Measurements from ENCODE around the gene ANKRD33. TPM values are rescaled to one million over a fixed set of nuclear protein-coding genes. Genes with fewer than 3 reads are reported as not detected.

Gene ANKRD33
- total RNA-seq, 1 donor from 2014 or later: not detected

GRCh38 chr12:51855586-51856428 is 32.1 kb upstream of the ANKRD33 start:
- no peaks in the 10 kb centered on the region for H3K36me3 Mint-ChIP-seq (ENCODE audit: low read depth, unreplicated experiment)
- Histone ChIP-seq H3K36me3 (ENCODE audit: insufficient read depth, low read length) (no peaks in the 10 kb centered on the region), H3K27ac (ENCODE audit: low read depth, low read length) (no peak overlapping the region), H3K4me2 (ENCODE audit: low read length) (peak overlapping the region; percentile 83), H3K79me2 (ENCODE audit: insufficient read depth, low read length) (no peaks in the 10 kb centered on the region), H3K27me3 (ENCODE audit: insufficient read depth, low read length) (peaks cover 4% of the 10 kb centered on the region), H4K20me1 (ENCODE audit: insufficient read depth, low read length) (no peaks in the 10 kb centered on the region), H3K9me3 (ENCODE audit: insufficient read depth, low read depth, low read length) (no peaks in the 10 kb centered on the region), H2AFZ (ENCODE audit: low read depth, low read length) (peak overlapping the region; percentile 88), H3K4me3 (ENCODE audit: insufficient read depth, low read depth, low read length) (peak overlapping the region; percentile 56), H3K4me1 (ENCODE audit: insufficient read depth, low read length) (peaks cover 9% of the 10 kb centered on the region), H3K9ac (ENCODE audit: low read length) (peak overlapping the region; percentile 55)
- H3K27me3 Mint-ChIP-seq (ENCODE audit: low read depth, unreplicated experiment): peaks cover 10% of the 10 kb centered on the region
- peak overlapping the region; percentile 79 for H3K27ac Mint-ChIP-seq (ENCODE audit: unreplicated experiment)
- no peak for FAIRE-seq
- no peaks in the 10 kb centered on the region for H3K9me3 Mint-ChIP-seq (ENCODE audit: unreplicated experiment)
- H3K4me1 Mint-ChIP-seq (ENCODE audit: low read depth, unreplicated experiment): peaks cover 8% of the 10 kb centered on the region
- peak; percentile 70 for DNase-seq (ENCODE audit: low read depth)
- TF ChIP-seq, protein P1, sequence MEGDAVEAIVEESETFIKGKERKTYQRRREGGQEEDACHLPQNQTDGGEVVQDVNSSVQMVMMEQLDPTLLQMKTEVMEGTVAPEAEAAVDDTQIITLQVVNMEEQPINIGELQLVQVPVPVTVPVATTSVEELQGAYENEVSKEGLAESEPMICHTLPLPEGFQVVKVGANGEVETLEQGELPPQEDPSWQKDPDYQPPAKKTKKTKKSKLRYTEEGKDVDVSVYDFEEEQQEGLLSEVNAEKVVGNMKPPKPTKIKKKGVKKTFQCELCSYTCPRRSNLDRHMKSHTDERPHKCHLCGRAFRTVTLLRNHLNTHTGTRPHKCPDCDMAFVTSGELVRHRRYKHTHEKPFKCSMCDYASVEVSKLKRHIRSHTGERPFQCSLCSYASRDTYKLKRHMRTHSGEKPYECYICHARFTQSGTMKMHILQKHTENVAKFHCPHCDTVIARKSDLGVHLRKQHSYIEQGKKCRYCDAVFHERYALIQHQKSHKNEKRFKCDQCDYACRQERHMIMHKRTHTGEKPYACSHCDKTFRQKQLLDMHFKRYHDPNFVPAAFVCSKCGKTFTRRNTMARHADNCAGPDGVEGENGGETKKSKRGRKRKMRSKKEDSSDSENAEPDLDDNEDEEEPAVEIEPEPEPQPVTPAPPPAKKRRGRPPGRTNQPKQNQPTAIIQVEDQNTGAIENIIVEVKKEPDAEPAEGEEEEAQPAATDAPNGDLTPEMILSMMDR (IDR thresholded peaks at IDR 0.05; ENCODE audit: insufficient read depth, low read depth, low read length): no peak
- TF ChIP-seq EZH2 (IDR thresholded peaks at IDR 0.05; ENCODE audit: insufficient read depth, low read length): no peak
- peak overlapping the region; percentile 70 for H3K4me3 Mint-ChIP-seq (ENCODE audit: unreplicated experiment)

GRCh38 chr12:51860986-51861385 is 26.9 kb upstream of the ANKRD33 start:
- no peaks in the 10 kb centered on the region for H3K36me3 ChIP-seq (ENCODE audit: insufficient read depth, low read length)
- Mint-ChIP-seq H3K4me1 (ENCODE audit: low read depth, unreplicated experiment) (peaks cover 17% of the 10 kb centered on the region), H3K4me3 (ENCODE audit: unreplicated experiment) (no peak overlapping the region), H3K9me3 (ENCODE audit: unreplicated experiment) (no peaks in the 10 kb centered on the region), H3K27me3 (ENCODE audit: low read depth, unreplicated experiment) (peaks cover 25% of the 10 kb centered on the region), H3K27ac (ENCODE audit: unreplicated experiment) (no peak overlapping the region), H3K36me3 (ENCODE audit: low read depth, unreplicated experiment) (no peaks in the 10 kb centered on the region)
- FAIRE-seq: no peak
- H3K9me3 ChIP-seq (ENCODE audit: insufficient read depth, low read depth, low read length): no peaks in the 10 kb centered on the region
- no peak for DNase-seq (ENCODE audit: low read depth)
- H3K4me3 ChIP-seq (ENCODE audit: insufficient read depth, low read depth, low read length): no peak overlapping the region
- TF ChIP-seq, protein P1 (IDR thresholded peaks at IDR 0.05; ENCODE audit: insufficient read depth, low read depth, low read length): no peak
- TF ChIP-seq EZH2 (IDR thresholded peaks at IDR 0.05; ENCODE audit: insufficient read depth, low read length): no peak
- H2AFZ ChIP-seq (ENCODE audit: low read depth, low read length): no peak overlapping the region
- H3K27ac ChIP-seq (ENCODE audit: low read depth, low read length): no peak overlapping the region
- no peak overlapping the region for H3K9ac ChIP-seq (ENCODE audit: low read length)
- H3K27me3 ChIP-seq (ENCODE audit: insufficient read depth, low read length): peaks cover 2% of the 10 kb centered on the region
- no peak overlapping the region for H3K4me2 ChIP-seq (ENCODE audit: low read length)
- H3K79me2 ChIP-seq (ENCODE audit: insufficient read depth, low read length): no peaks in the 10 kb centered on the region
- no peaks in the 10 kb centered on the region for H4K20me1 ChIP-seq (ENCODE audit: insufficient read depth, low read length)
- H3K4me1 ChIP-seq (ENCODE audit: insufficient read depth, low read length): peaks cover 20% of the 10 kb centered on the region

- TF ChIP-seq, protein P1 (IDR thresholded peaks at IDR 0.05; ENCODE audit: insufficient read depth, low read depth, low read length): no peak
- no peak for TF ChIP-seq EZH2 (IDR thresholded peaks at IDR 0.05; ENCODE audit: insufficient read depth, low read length)
- FAIRE-seq (no peak), DNase-seq (ENCODE audit: low read depth) (no peak)
- H3K27ac Mint-ChIP-seq (ENCODE audit: unreplicated experiment): no peak overlapping the region
- H2AFZ ChIP-seq (ENCODE audit: low read depth, low read length): no peak overlapping the region
- no peak overlapping the region for H3K4me2 ChIP-seq (ENCODE audit: low read length)
- H3K9me3 ChIP-seq (ENCODE audit: insufficient read depth, low read depth, low read length): no peaks in the 10 kb centered on the region
- H3K27me3 Mint-ChIP-seq (ENCODE audit: low read depth, unreplicated experiment): peaks cover 34% of the 10 kb centered on the region
- H3K36me3 Mint-ChIP-seq (ENCODE audit: low read depth, unreplicated experiment): no peaks in the 10 kb centered on the region
- H3K4me3 ChIP-seq (ENCODE audit: insufficient read depth, low read depth, low read length): no peak overlapping the region
- no peaks in the 10 kb centered on the region for H3K9me3 Mint-ChIP-seq (ENCODE audit: unreplicated experiment)
- H3K36me3 ChIP-seq (ENCODE audit: insufficient read depth, low read length): no peaks in the 10 kb centered on the region
- no peak overlapping the region for H3K27ac ChIP-seq (ENCODE audit: low read depth, low read length)
- H3K79me2 ChIP-seq (ENCODE audit: insufficient read depth, low read length): no peaks in the 10 kb centered on the region
- H3K9ac ChIP-seq (ENCODE audit: low read length): no peak overlapping the region
- H4K20me1 ChIP-seq (ENCODE audit: insufficient read depth, low read length): no peaks in the 10 kb centered on the region
- H3K4me1 ChIP-seq (ENCODE audit: insufficient read depth, low read length): peaks cover 15% of the 10 kb centered on the region
- H3K27me3 ChIP-seq (ENCODE audit: insufficient read depth, low read length): peaks cover 5% of the 10 kb centered on the region
- H3K4me1 Mint-ChIP-seq (ENCODE audit: low read depth, unreplicated experiment): peaks cover 13% of the 10 kb centered on the region
- H3K4me3 Mint-ChIP-seq (ENCODE audit: unreplicated experiment): peak overlapping the region; percentile 40
These were observed 25.0 kb upstream of the ANKRD33 start for GRCh38 chr12:51862947-51863346.

All from astrocyte (in vitro differentiated cells and primary cell).